CD8-positive, alpha-beta memory T cell (primary cell): Measurements from ENCODE around the gene ID4. TPM values are rescaled to one million over a fixed set of nuclear protein-coding genes. Genes with fewer than 3 reads are reported as not detected.

Experiments
- CTCF ChIA-PET: fragments of 350-600 bp; sonication (Branson Sonifier 250); formaldehyde crosslinking; loops from one replicate; lab custom pipeline; 2021; ENCODE audit warnings: antibody characterized with exemption; lab: Charles Lee
- POLR2A ChIA-PET: fragments of 350-600 bp; sonication (Branson Sonifier 250); formaldehyde crosslinking; loops from one replicate; lab custom pipeline; 2021; ENCODE audit warnings: antibody characterized with exemption; lab: Charles Lee
- DNase-seq, 5 donors: peaks; one replicate each; pipeline versions ENCODE4 v3.0.0 to v3.0.0-alpha.2; 2020 to 2022; ENCODE audit warnings: mixed read lengths in 1 of 5
- H3K27ac ChIP-seq: one replicate; pipeline ENCODE4 v1.7.0; 2013; ENCODE audit warnings: low read depth, mild to moderate bottlenecking, low read length, moderate library complexity
- H3K27me3 ChIP-seq: 2 replicates; pipeline ENCODE4 v1.7.0; 2013; ENCODE audit warnings: low read length, mild to moderate bottlenecking; ENCODE audit not compliant: insufficient read depth, poor library complexity, severe bottlenecking
- H3K36me3 ChIP-seq: 2 replicates; pipeline ENCODE4 v1.7.0; 2013; ENCODE audit warnings: mild to moderate bottlenecking, low read length, moderate library complexity; ENCODE audit not compliant: insufficient read depth
- H3K4me1 ChIP-seq: 2 replicates; pipeline ENCODE4 v1.7.0; 2013; ENCODE audit warnings: mild to moderate bottlenecking, low read length, moderate library complexity; ENCODE audit not compliant: insufficient read depth
- H3K4me3 ChIP-seq: 2 replicates; pipeline ENCODE4 v1.7.0; 2013; ENCODE audit warnings: mild to moderate bottlenecking, low read length
- H3K9me3 ChIP-seq: 2 replicates; pipeline ENCODE4 v1.7.0; 2013; ENCODE audit warnings: mild to moderate bottlenecking, low read length
- H3K27ac Mint-ChIP-seq, 8 donors: one replicate each; pipeline ENCODE4 v1.8.0; 2020 to 2021; ENCODE audit warnings: mixed read lengths in 8 of 8, mild to moderate bottlenecking in 6 of 8, inconsistent platforms in 3 of 8, moderate library complexity in 3 of 8
- H3K27me3 Mint-ChIP-seq, 2 donors: one replicate each; pipeline ENCODE4 v1.8.0; 2020 to 2021; ENCODE audit warnings: mixed read lengths in 2 of 2, mild to moderate bottlenecking in 1 of 2, moderate library complexity in 1 of 2
- H3K36me3 Mint-ChIP-seq, 3 donors: one replicate each; pipeline ENCODE4 v1.8.0; 2020 to 2021; ENCODE audit warnings: mixed read lengths in 3 of 3, inconsistent platforms in 1 of 3, mild to moderate bottlenecking in 1 of 3
- H3K4me1 Mint-ChIP-seq, 3 donors: one replicate each; pipeline ENCODE4 v1.8.0; 2020 to 2021; ENCODE audit warnings: mixed read lengths in 3 of 3, inconsistent platforms in 1 of 3, mild to moderate bottlenecking in 1 of 3
- H3K4me3 Mint-ChIP-seq, 7 donors: one replicate each; pipeline ENCODE4 v1.8.0; 2020 to 2021; ENCODE audit warnings: mixed read lengths in 7 of 7, mild to moderate bottlenecking in 6 of 7, moderate library complexity in 4 of 7, inconsistent platforms in 2 of 7
- H3K9me3 Mint-ChIP-seq, 5 donors: one replicate each; pipeline ENCODE4 v1.8.0; 2020 to 2022; ENCODE audit warnings: mixed read lengths in 5 of 5, mild to moderate bottlenecking in 3 of 5, moderate library complexity in 2 of 5, inconsistent platforms in 1 of 5
- polyA plus RNA-seq: library from polyadenylated mRNA; unstranded; fragments of 300-500 nt; fragmentation: Illumina TruSeq; gene quantifications from one replicate; pipeline ENCODE4 v1.2.3, GENCODE V29; 2021
- total RNA-seq, 2 experiments: library from RNA; stranded (reverse); gene quantifications; one replicate each; pipeline ENCODE4 v1.2.3, GENCODE V29; 2021

ID4 gene
- total and polyA plus RNA-seq, 3 experiments from 2014 or later: not detected

- H3K4me1 Mint-ChIP-seq: no peaks in the 10 kb centered on the region
- H3K27me3 Mint-ChIP-seq: no peaks in the 10 kb centered on the region
- H3K9me3 Mint-ChIP-seq: no peaks in the 10 kb centered on the region
- no peaks in the 10 kb centered on the region for H3K9me3 ChIP-seq
- no peak overlapping the region for H3K27ac ChIP-seq
- H3K27me3 ChIP-seq: no peaks in the 10 kb centered on the region
- POLR2A ChIA-PET: no interaction called here
- no peak overlapping the region for H3K4me3 ChIP-seq
- no peaks in the 10 kb centered on the region for H3K4me1 ChIP-seq
- H3K36me3 ChIP-seq: no peaks in the 10 kb centered on the region
- H3K4me3 Mint-ChIP-seq: no peak overlapping the region
- H3K27ac Mint-ChIP-seq: no peak overlapping the region
- no peak for DNase-seq
- CTCF ChIA-PET: no interaction called here
- no peaks in the 10 kb centered on the region for H3K36me3 Mint-ChIP-seq
These were observed 18.4 kb downstream of the ID4 start for GRCh38 chr6:19855536-19855935.

GRCh38 chr6:19857139-19857538 lies 20.0 kb downstream of the ID4 start:
- Histone ChIP-seq H3K36me3 (no peaks in the 10 kb centered on the region), H3K27me3 (no peaks in the 10 kb centered on the region), H3K9me3 (no peaks in the 10 kb centered on the region), H3K27ac (no peak overlapping the region), H3K4me3 (no peak overlapping the region), H3K4me1 (no peaks in the 10 kb centered on the region)
- Mint-ChIP-seq H3K27ac (no peak overlapping the region), H3K9me3 (no peaks in the 10 kb centered on the region), H3K36me3 (no peaks in the 10 kb centered on the region), H3K4me1 (no peaks in the 10 kb centered on the region), H3K27me3 (no peaks in the 10 kb centered on the region), H3K4me3 (no peak overlapping the region)
- ChIA-PET CTCF (no interaction called here), POLR2A (no interaction called here)
- DNase-seq: no peak

DNA sequence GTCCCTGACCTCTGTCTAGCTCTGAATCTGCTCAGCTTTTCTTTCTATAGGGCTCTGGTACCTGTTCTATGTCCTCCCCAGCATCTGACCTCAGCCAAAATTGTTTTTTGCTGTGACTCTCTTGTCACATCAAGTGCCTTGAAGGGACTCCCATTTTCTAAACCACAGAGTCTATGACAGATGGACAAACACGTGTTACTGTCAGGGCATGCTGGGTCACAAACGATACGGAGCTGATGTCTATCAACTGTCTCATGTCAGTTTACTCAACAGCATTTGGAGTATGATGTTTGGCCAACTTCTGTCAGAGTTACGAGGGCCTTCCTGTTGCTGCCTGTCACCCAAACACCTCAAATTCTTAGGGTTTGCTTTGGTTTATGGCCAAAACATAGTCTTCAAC lies 20.5 kb downstream of the ID4 start:
- no peaks in the 10 kb centered on the region for H3K27me3 Mint-ChIP-seq
- no peaks in the 10 kb centered on the region for H3K36me3 Mint-ChIP-seq
- Histone ChIP-seq H3K4me3 (no peak overlapping the region), H3K27ac (no peak overlapping the region), H3K9me3 (no peaks in the 10 kb centered on the region), H3K36me3 (no peaks in the 10 kb centered on the region), H3K4me1 (no peaks in the 10 kb centered on the region), H3K27me3 (no peaks in the 10 kb centered on the region)
- H3K9me3 Mint-ChIP-seq: no peaks in the 10 kb centered on the region
- no peaks in the 10 kb centered on the region for H3K4me1 Mint-ChIP-seq
- ChIA-PET POLR2A (no interaction called here), CTCF (no interaction called here)
- no peak overlapping the region for H3K27ac Mint-ChIP-seq
- DNase-seq: no peak
- H3K4me3 Mint-ChIP-seq: no peak overlapping the region

GRCh38 chr6:19860235-19860877 lies 23.2 kb downstream of the ID4 start:
- no peak for DNase-seq
- Histone ChIP-seq H3K4me1 (no peaks in the 10 kb centered on the region), H3K36me3 (no peaks in the 10 kb centered on the region), H3K27ac (no peak overlapping the region), H3K4me3 (no peak overlapping the region), H3K27me3 (no peaks in the 10 kb centered on the region), H3K9me3 (no peaks in the 10 kb centered on the region)
- H3K27ac Mint-ChIP-seq: no peak overlapping the region
- POLR2A ChIA-PET: no interaction called here
- H3K4me3 Mint-ChIP-seq: no peak overlapping the region
- H3K4me1 Mint-ChIP-seq: no peaks in the 10 kb centered on the region
- H3K36me3 Mint-ChIP-seq: no peaks in the 10 kb centered on the region
- CTCF ChIA-PET: no interaction called here
- H3K9me3 Mint-ChIP-seq: no peaks in the 10 kb centered on the region
- no peaks in the 10 kb centered on the region for H3K27me3 Mint-ChIP-seq

GRCh38 chr6:19864285-19864684 lies 27.1 kb downstream of the ID4 start:
- Mint-ChIP-seq H3K36me3 (no peaks in the 10 kb centered on the region), H3K4me1 (no peaks in the 10 kb centered on the region), H3K27me3 (no peaks in the 10 kb centered on the region), H3K9me3 (no peaks in the 10 kb centered on the region), H3K4me3 (no peak overlapping the region), H3K27ac (no peak overlapping the region)
- no peak for DNase-seq
- Histone ChIP-seq H3K36me3 (no peaks in the 10 kb centered on the region), H3K9me3 (no peaks in the 10 kb centered on the region), H3K27me3 (no peaks in the 10 kb centered on the region), H3K4me1 (no peaks in the 10 kb centered on the region), H3K4me3 (no peak overlapping the region), H3K27ac (no peak overlapping the region)
- CTCF ChIA-PET: no interaction called here
- POLR2A ChIA-PET: no interaction called here

DNA sequence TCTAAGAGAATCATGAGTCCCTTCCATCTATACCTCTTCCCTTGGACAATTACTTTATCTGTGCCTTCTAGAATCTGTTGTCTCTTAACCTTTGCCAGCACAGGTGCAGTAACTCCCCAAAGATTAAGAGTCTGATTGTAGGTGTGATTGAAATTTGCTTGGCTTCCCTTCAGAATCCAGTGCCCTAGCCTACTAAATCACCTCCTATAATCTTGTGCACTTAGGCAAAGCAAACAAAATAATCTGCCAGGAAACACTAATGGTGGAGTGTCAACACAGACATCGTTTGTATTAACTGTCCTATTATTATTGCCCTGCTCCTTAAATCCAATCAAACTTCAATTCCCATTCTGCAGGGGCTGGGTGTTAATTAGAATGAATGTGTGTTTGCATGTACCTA lies 28.0 kb downstream of the ID4 start:
- Mint-ChIP-seq H3K9me3 (peaks cover 0 to 2% (median 0%) of the 10 kb centered on the region in 5 donors), H3K4me3 (no peak overlapping the region), H3K27me3 (no peaks in the 10 kb centered on the region), H3K36me3 (no peaks in the 10 kb centered on the region), H3K4me1 (no peaks in the 10 kb centered on the region), H3K27ac (no peak overlapping the region)
- H3K27me3 ChIP-seq: no peaks in the 10 kb centered on the region
- no peak for DNase-seq
- H3K4me1 ChIP-seq: no peaks in the 10 kb centered on the region
- no peak overlapping the region for H3K27ac ChIP-seq
- POLR2A ChIA-PET: no interaction called here
- H3K9me3 ChIP-seq: no peaks in the 10 kb centered on the region
- CTCF ChIA-PET: no interaction called here
- no peak overlapping the region for H3K4me3 ChIP-seq
- no peaks in the 10 kb centered on the region for H3K36me3 ChIP-seq

GRCh38 chr6:19866173-19866984 lies 29.2 kb downstream of the ID4 start:
- H3K4me3 Mint-ChIP-seq: no peak overlapping the region
- H3K36me3 Mint-ChIP-seq: no peaks in the 10 kb centered on the region
- peak overlapping the region in 1 of 8 donors; percentile 61 for H3K27ac Mint-ChIP-seq
- H3K4me1 Mint-ChIP-seq: no peaks in the 10 kb centered on the region
- Histone ChIP-seq H3K27me3 (no peaks in the 10 kb centered on the region), H3K36me3 (no peaks in the 10 kb centered on the region), H3K4me3 (no peak overlapping the region), H3K9me3 (no peaks in the 10 kb centered on the region), H3K27ac (no peak overlapping the region), H3K4me1 (no peaks in the 10 kb centered on the region)
- no peaks in the 10 kb centered on the region for H3K27me3 Mint-ChIP-seq
- POLR2A ChIA-PET: no interaction called here
- CTCF ChIA-PET: no interaction called here
- no peak for DNase-seq
- H3K9me3 Mint-ChIP-seq: peaks cover 0 to 2% (median 0%) of the 10 kb centered on the region in 5 donors

DNA sequence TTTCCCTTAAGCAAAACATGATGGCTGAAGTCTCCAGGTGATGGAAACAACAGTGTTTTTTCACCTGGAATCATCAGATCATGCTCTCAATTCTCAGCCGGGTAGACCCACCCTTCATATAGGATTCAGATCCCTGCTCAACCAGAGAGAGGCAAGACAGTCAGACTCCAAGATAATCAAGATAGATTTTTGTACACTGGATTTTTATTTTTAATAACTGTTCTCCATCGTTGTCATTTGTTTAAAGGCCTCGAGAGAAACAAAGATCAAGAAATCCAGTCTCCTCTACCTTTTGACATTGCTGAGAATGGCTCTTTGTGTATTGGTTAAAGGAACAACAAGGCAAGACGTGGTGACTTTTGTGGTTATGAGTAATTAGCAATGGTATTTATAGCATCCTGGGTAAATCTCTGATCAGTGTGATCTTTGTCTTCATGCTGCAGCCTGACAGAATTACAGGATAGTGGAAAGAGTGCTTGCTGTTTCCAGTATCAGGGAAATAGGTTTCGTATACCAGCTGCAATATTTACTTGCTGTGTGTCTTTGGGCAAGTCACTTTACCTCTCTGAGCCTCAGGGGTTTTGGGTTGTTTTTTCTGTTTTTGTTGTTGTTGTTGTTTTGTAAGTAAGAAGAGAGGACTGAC lies 29.9 kb downstream of the ID4 start:
- Mint-ChIP-seq H3K4me1 (no peaks in the 10 kb centered on the region), H3K36me3 (no peaks in the 10 kb centered on the region), H3K9me3 (peaks cover 0 to 2% (median 0%) of the 10 kb centered on the region in 5 donors), H3K27ac (no peak overlapping the region), H3K27me3 (no peaks in the 10 kb centered on the region), H3K4me3 (no peak overlapping the region)
- ChIA-PET POLR2A (no interaction called here), CTCF (no interaction called here)
- Histone ChIP-seq H3K4me3 (no peak overlapping the region), H3K27ac (no peak overlapping the region), H3K36me3 (no peaks in the 10 kb centered on the region), H3K9me3 (no peaks in the 10 kb centered on the region), H3K27me3 (no peaks in the 10 kb centered on the region), H3K4me1 (no peaks in the 10 kb centered on the region)
- DNase-seq: no peak
